ENCODE data around the gene KRTAP22-2. TPM values are rescaled to one million over a fixed set of nuclear protein-coding genes. Genes with fewer than 3 reads are reported as not detected.

KRTAP22-2 gene
- total and polyA plus RNA-seq, 2 donors (not counting 3 experiments of a cell fraction or from before 2014, with no cell fraction given) = not detected

DNA sequence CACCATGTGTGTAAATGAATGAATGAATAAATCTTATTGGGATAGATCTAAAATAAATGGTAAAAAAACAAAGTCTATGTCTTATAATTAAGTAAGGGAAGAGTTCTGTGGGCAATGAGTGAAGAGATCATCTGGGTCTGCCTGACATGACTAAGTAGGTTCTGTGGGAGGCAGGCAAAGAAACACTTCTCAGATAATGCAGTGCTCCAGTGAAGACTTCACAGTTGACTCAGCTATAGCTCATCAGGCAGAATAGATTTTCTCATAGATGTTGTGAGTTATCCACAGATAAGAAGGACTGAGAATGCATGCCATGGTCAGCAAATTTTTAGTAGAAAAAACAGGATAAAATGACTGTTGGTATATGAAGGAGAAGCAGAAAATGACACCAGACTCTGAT lies 12.4 kb downstream of the KRTAP22-2 start:
- no peak overlapping the region for H2AFZ ChIP-seq (ENCODE audit: low read depth, low read length)
- H3K4me2 ChIP-seq (ENCODE audit: insufficient read depth, low read length) = no peak overlapping the region
- dilution Hi-C loops (cut with MboI; ENCODE audit: extremely low pct_ligation_motif_present, low sequenced_read_pairs) (no loop called here), intact Hi-C loops (cut with micrococcal nuclease) (no loop called here)
- H3K9me1 ChIP-seq (replicated peaks; ENCODE audit: control insufficient read depth, extremely low read depth, insufficient read depth, low read length) = no peaks in the 10 kb centered on the region
- no peak for TF ChIP-seq GATA2 (IDR thresholded peaks at IDR 0.05; ENCODE audit: insufficient read depth, insufficient read length, low read depth, low read length)
- TF ChIP-seq EZH2 (IDR thresholded peaks at IDR 0.05; ENCODE audit: borderline replicate concordance, low read depth, low read length, severe bottlenecking) = no peak
- TF ChIP-seq POLR2A (IDR thresholded peaks at IDR 0.05; ENCODE audit: low read depth, low read length) = no peak
- TF ChIP-seq MYC (IDR thresholded peaks at IDR 0.05; ENCODE audit: low read depth, low read length) = no peak
- TF ChIP-seq, protein P1, sequence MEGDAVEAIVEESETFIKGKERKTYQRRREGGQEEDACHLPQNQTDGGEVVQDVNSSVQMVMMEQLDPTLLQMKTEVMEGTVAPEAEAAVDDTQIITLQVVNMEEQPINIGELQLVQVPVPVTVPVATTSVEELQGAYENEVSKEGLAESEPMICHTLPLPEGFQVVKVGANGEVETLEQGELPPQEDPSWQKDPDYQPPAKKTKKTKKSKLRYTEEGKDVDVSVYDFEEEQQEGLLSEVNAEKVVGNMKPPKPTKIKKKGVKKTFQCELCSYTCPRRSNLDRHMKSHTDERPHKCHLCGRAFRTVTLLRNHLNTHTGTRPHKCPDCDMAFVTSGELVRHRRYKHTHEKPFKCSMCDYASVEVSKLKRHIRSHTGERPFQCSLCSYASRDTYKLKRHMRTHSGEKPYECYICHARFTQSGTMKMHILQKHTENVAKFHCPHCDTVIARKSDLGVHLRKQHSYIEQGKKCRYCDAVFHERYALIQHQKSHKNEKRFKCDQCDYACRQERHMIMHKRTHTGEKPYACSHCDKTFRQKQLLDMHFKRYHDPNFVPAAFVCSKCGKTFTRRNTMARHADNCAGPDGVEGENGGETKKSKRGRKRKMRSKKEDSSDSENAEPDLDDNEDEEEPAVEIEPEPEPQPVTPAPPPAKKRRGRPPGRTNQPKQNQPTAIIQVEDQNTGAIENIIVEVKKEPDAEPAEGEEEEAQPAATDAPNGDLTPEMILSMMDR (IDR thresholded peaks at IDR 0.05; ENCODE audit: extremely low read depth in 1 of 2, insufficient read depth in 1 of 2, low read depth in 1 of 2, low read length in 2 of 2) = no peak
- TF ChIP-seq FOS (IDR thresholded peaks at IDR 0.05; ENCODE audit: borderline replicate concordance, insufficient read depth, low read length) = no peak
- TF ChIP-seq, protein P2, sequence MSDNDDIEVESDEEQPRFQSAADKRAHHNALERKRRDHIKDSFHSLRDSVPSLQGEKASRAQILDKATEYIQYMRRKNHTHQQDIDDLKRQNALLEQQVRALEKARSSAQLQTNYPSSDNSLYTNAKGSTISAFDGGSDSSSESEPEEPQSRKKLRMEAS (IDR thresholded peaks at IDR 0.05; ENCODE audit: insufficient read depth, insufficient read length) = no peak
- no peak for TF ChIP-seq POLR2AphosphoS5 (IDR thresholded peaks at IDR 0.05; ENCODE audit: insufficient read depth, low read depth, low read length)
- no peak for TF ChIP-seq JUN (IDR thresholded peaks at IDR 0.05; ENCODE audit: borderline replicate concordance, insufficient read depth, insufficient read length, low read depth)
- ChIA-PET CTCF (no interaction called here), POLR2A (no interaction called here)
- H4K20me1 ChIP-seq (replicated peaks; ENCODE audit: control insufficient read depth, extremely low read depth, insufficient read depth, low read length) = no peaks in the 10 kb centered on the region
- no TSS peak for BruUV-seq (replicated peaks)
- peaks cover 2% of the 10 kb centered on the region for H3K9me3 ChIP-seq (replicated peaks; ENCODE audit: control insufficient read depth, insufficient read depth, low read length)
- H3K4me1 ChIP-seq (ENCODE audit: control insufficient read depth, extremely low read depth, insufficient read depth, low read length) = no peaks in the 10 kb centered on the region
- no peak for FAIRE-seq
- H3K9ac ChIP-seq (replicated peaks; ENCODE audit: extremely low read depth, insufficient read depth, low read length) = no peak overlapping the region
- no peak overlapping the region for H3K27ac ChIP-seq (ENCODE audit: insufficient read depth, low read depth, low read length)
- no peaks in the 10 kb centered on the region for H3K36me3 ChIP-seq (ENCODE audit: control insufficient read depth in 2 of 2, extremely low read depth in 1 of 2, insufficient read depth in 2 of 2, low read length in 2 of 2)
- no peaks in the 10 kb centered on the region for H3K79me2 ChIP-seq (ENCODE audit: control insufficient read depth, insufficient read depth, low read length)
- H3K4me3 ChIP-seq (replicated peaks in 1 of 3; ENCODE audit: insufficient read depth in 1 of 3, low read depth in 1 of 3, low read length in 3 of 3) = no peak overlapping the region
- H3K27me3 ChIP-seq (ENCODE audit: control insufficient read depth in 2 of 2, insufficient read depth in 2 of 2, low read length in 2 of 2) = no peaks in the 10 kb centered on the region
- no peak for DNase-seq (ENCODE audit: low read depth, low spot score)
